Mucosa of rectum (tissue), 2 donors: ENCODE data around the gene SLC31A1.
"Not testable (repeated sequence)": the region's sequence is repeated elsewhere in the genome, so short reads cannot be mapped to it uniquely, and the experiment has no call there.

Experiments
- H3K27ac ChIP-seq, 2 donors: one replicate each; pipeline ENCODE4 v1.7.0; 2013; ENCODE audit warnings: inconsistent platforms in 2 of 2, low read depth in 2 of 2, low read length in 2 of 2
- H3K27me3 ChIP-seq, 2 donors: one replicate each; pipeline ENCODE4 v1.7.0; 2013; ENCODE audit warnings: low read length in 2 of 2; ENCODE audit not compliant: control insufficient read depth in 2 of 2, insufficient read depth in 2 of 2
- H3K36me3 ChIP-seq, 2 donors: one replicate each; pipeline ENCODE4 v1.7.0; 2013; ENCODE audit warnings: low read length in 2 of 2; ENCODE audit not compliant: control insufficient read depth in 2 of 2, insufficient read depth in 2 of 2
- H3K4me1 ChIP-seq, 2 donors: one replicate each; pipeline ENCODE4 v1.7.0; 2013; ENCODE audit warnings: low read length in 2 of 2, mild to moderate bottlenecking in 1 of 2; ENCODE audit not compliant: control insufficient read depth in 2 of 2, insufficient read depth in 2 of 2
- H3K4me3 ChIP-seq, 2 donors: one replicate each; pipeline ENCODE4 v1.7.0; 2013; ENCODE audit warnings: low read length in 2 of 2
- H3K9ac ChIP-seq, 2 donors: one replicate each; pipeline ENCODE4 v1.7.0; 2013; ENCODE audit warnings: low read length in 2 of 2, low read depth in 1 of 2, mild to moderate bottlenecking in 1 of 2
- H3K9me3 ChIP-seq, 2 donors: one replicate each; pipeline ENCODE4 v1.7.0; 2013; ENCODE audit warnings: low read length in 2 of 2; ENCODE audit not compliant: control insufficient read depth in 2 of 2
- donor health status: healthy.
- donor health status: Normal muscosa, but diverticular disease.

SLC31A1 gene

DNA sequence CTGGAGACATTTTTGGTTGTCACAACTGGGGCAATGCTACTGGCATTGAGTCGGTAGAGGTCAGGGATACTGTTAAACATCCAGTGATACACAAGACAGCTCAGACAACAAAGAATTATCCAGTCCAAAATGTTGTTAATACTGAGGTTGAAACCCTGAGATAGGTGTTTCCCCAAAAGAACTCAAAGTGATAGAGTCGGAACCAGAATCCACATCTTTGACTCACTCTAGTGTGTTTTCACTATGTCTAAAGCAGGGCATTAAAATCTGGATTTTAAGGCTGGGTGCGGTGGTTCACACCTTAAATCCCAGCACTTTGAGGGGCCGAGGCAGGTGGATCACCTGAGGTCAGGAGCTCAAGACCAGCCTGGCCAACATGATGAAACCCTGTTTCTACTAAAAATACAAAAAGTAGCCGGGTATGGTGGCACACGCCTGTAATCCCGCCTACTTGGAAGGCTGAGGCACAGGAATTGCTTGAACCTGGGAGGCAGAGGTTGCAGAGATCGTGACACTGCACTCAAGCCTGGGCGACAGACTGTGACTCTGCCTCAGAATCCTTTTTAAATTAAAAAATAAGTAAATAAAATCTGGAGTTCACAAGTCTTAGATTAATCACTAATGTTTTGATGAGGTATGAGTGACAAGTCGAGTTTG lies 17.0 kb downstream of the SLC31A1 start:
- no peaks in the 10 kb centered on the region for H3K27me3 ChIP-seq
- H3K27ac ChIP-seq, result no peak overlapping the region
- H3K4me3 ChIP-seq, result no peak overlapping the region
- H3K9me3 ChIP-seq, result no peaks in the 10 kb centered on the region
- no peaks in the 10 kb centered on the region for H3K36me3 ChIP-seq
- peaks cover 0 to 3% of the 10 kb centered on the region in 2 donors for H3K4me1 ChIP-seq
- no peak overlapping the region for H3K9ac ChIP-seq

GRCh38 chr9:113238859-113239232 lies 17.5 kb downstream of the SLC31A1 start:
- Histone ChIP-seq H3K9ac (no peak overlapping the region), H3K4me1 (peaks cover 0 to under 1% of the 10 kb centered on the region in 2 donors)

DNA sequence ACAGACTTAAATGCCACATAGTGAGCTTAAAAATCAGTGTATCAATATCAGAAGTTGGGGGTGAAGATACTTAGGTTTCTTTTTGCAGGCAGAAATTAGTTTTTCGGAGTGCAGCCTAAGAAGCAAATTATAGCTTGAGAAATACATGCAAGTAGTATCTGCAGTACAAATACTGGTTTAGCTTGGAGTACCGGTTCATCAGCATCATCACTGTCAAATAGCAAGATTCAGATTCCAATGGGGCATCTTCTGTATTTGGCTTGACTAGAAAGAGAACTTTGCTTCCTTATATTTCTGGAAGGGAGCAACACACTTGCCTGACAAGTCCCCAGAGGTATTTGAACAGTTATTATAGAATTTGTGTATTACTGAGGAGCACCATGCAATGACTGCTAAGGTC lies 19.8 kb downstream of the SLC31A1 start:
- Histone ChIP-seq H3K4me1 (no peaks in the 10 kb centered on the region), H3K27ac (no peak overlapping the region), H3K36me3 (no peaks in the 10 kb centered on the region), H3K4me3 (no peak overlapping the region), H3K9ac (no peak overlapping the region), H3K27me3 (no peaks in the 10 kb centered on the region), H3K9me3 (no peaks in the 10 kb centered on the region)

More at GRCh38 chr9:113238859-113239232, 17.5 kb downstream of the SLC31A1 start:
- no peaks in the 10 kb centered on the region for H3K27me3 ChIP-seq
- no peak overlapping the region for H3K4me3 ChIP-seq
- H3K36me3 ChIP-seq, result no peaks in the 10 kb centered on the region
- no peaks in the 10 kb centered on the region for H3K9me3 ChIP-seq
- H3K27ac ChIP-seq, result no peak overlapping the region

- Histone ChIP-seq H3K9ac (no peak overlapping the region), H3K4me3 (no peak overlapping the region), H3K4me1 (no peaks in the 10 kb centered on the region), H3K27ac (no peak overlapping the region), H3K36me3 (no peaks in the 10 kb centered on the region), H3K27me3 (no peaks in the 10 kb centered on the region), H3K9me3 (no peaks in the 10 kb centered on the region)
These were observed 23.2 kb downstream of the SLC31A1 start for GRCh38 chr9:113244556-113244955.

- no peaks in the 10 kb centered on the region for H3K27me3 ChIP-seq
- H3K4me1 ChIP-seq, result no peaks in the 10 kb centered on the region
- H3K27ac ChIP-seq, result no peak overlapping the region
- no peaks in the 10 kb centered on the region for H3K36me3 ChIP-seq
- H3K4me3 ChIP-seq, result no peak overlapping the region
- H3K9me3 ChIP-seq, result no peaks in the 10 kb centered on the region
- no peak overlapping the region for H3K9ac ChIP-seq
These were observed 24.6 kb downstream of the SLC31A1 start for GRCh38 chr9:113245894-113246293.

DNA sequence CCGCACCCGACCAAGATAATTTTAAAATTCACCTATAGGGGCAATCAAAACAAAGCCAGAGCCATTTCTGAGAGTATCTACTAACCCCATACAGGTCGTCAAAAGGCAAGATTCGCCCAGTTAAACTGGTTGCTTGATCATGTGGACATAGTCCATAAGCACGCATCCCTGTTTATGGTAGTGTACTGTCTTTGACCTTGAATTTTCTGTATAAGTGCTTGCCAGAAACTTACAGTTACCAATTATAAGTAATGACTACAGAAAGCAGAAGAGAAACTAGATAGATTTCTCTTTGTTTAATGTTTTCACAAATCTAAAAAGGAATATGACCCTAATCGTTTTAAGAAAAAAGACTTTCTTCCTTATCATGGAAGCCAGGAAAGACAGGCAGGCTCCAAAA lies 25.6 kb downstream of the SLC31A1 start:
- Histone ChIP-seq H3K27ac (no peak overlapping the region), H3K4me3 (no peak overlapping the region), H3K4me1 (no peaks in the 10 kb centered on the region), H3K27me3 (no peaks in the 10 kb centered on the region), H3K9me3 (no peaks in the 10 kb centered on the region), H3K9ac (no peak overlapping the region), H3K36me3 (no peaks in the 10 kb centered on the region)

GRCh38 chr9:113247640-113248039 lies 26.3 kb downstream of the SLC31A1 start:
- Histone ChIP-seq H3K9ac (no peak overlapping the region), H3K27ac (no peak overlapping the region), H3K36me3 (no peaks in the 10 kb centered on the region), H3K27me3 (no peaks in the 10 kb centered on the region), H3K4me3 (no peak overlapping the region), H3K4me1 (no peaks in the 10 kb centered on the region), H3K9me3 (no peaks in the 10 kb centered on the region)

DNA sequence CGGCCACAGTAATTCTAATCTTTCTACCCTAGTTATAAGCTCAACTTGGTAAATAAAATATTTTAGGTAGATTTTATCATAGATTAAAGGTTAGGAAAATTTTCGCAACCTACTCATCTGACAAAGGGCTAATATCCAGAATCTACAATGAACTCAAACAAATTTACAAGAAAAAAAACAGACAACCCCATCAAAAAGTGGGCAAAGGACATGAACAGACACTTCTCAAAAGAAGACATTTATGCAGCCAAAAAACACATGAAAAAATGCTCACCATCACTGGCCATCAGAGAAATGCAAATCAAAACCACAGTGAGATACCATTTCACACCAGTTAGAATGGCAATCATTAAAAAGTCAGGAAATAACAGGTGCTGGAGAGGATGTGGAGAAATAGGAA lies 28.3 kb downstream of the SLC31A1 start:
- H3K9ac ChIP-seq, H3K4me1 ChIP-seq, H3K9me3 ChIP-seq, H3K4me3 ChIP-seq, H3K36me3 ChIP-seq, H3K27me3 ChIP-seq, H3K27ac ChIP-seq: not testable (repeated sequence)

- Histone ChIP-seq H3K27ac (no peak overlapping the region), H3K9me3 (no peaks in the 10 kb centered on the region), H3K4me3 (no peak overlapping the region), H3K9ac (no peak overlapping the region), H3K36me3 (no peaks in the 10 kb centered on the region), H3K4me1 (no peaks in the 10 kb centered on the region), H3K27me3 (no peaks in the 10 kb centered on the region)
These were observed 29.5 kb downstream of the SLC31A1 start for GRCh38 chr9:113250807-113251206.

DNA sequence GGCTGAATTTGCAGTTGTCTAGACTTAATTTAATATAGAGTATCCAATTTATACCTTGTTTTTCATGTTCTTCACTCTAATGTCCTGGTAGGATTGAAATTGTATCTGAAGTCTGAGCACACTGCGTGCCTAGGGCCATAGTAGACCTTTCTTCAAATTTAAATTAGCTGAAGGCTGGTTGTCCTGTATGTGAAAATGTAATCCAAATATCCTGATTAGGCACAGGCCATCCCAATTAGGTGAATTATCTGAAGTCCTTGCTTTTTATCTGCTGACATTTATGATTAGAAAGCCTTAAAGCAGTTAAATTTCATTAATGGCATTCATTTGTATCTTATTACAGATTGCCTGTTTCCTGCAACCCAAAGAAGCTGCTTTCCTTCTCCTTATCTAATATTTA lies 33.6 kb downstream of the SLC31A1 start:
- peaks cover 10 to 13% of the 10 kb centered on the region in 2 donors for H3K36me3 ChIP-seq
- no peaks in the 10 kb centered on the region for H3K9me3 ChIP-seq
- no peak overlapping the region for H3K27ac ChIP-seq
- H3K4me1 ChIP-seq, result peaks cover 0 to 2% of the 10 kb centered on the region in 2 donors
- no peak overlapping the region for H3K9ac ChIP-seq
- no peaks in the 10 kb centered on the region for H3K27me3 ChIP-seq
- H3K4me3 ChIP-seq, result no peak overlapping the region

DNA sequence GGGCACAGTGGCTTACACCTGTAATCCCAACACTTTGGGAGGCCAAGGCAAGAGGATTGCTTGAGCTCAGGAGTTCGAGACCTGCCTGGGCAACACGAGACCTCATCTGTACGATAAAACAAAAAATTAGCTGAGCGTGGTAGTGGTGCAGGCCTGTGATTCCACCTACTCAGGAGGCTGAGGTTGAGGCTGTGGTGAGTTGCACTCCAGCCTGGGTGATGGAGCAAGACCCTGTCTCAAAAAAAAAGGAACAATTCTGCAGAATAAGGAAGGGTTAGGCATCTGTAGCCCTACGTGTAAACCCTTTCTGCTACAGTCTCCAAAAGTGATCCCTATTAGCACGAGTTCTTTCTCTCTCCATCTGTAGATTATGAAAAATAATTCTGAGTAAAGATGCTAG lies 34.1 kb downstream of the SLC31A1 start:
- Histone ChIP-seq H3K4me3 (no peak overlapping the region), H3K27ac (no peak overlapping the region), H3K27me3 (no peaks in the 10 kb centered on the region), H3K9me3 (no peaks in the 10 kb centered on the region), H3K36me3 (peaks cover 13 to 14% of the 10 kb centered on the region in 2 donors), H3K9ac (no peak overlapping the region), H3K4me1 (peaks cover 0 to 2% of the 10 kb centered on the region in 2 donors)
